ENCODE data around the gene ADAM21.
"Not testable (repeated sequence)": the region's sequence is repeated elsewhere in the genome, so short reads cannot be mapped to it uniquely, and the experiment has no call there.

ADAM21 gene

GRCh38 chr14:70477356-70478105 is 25.6 kb downstream of the ADAM21 start:
- not testable (repeated sequence) for DNase-seq

GRCh38 chr14:70489579-70490200 is 37.7 kb downstream of the ADAM21 start:
- DNase-seq, result no peak

GRCh38 chr14:70498191-70498590 is 46.2 kb downstream of the ADAM21 start:
- DNase-seq, result no peak
